HepG2 (cell line): ENCODE results near the gene OR1J2. TPM values are rescaled to one million over a fixed set of nuclear protein-coding genes. Genes with fewer than 3 reads are reported as not detected.

Experiments
- ATM ChIP-seq: fragments of 450-650 bp; IDR thresholded peaks from 2 replicates; pipeline ENCODE4 v1.7.1; 2017; ENCODE audit warnings: mild to moderate bottlenecking, borderline replicate concordance
- CBX5 ChIP-seq: sonication (generic); formaldehyde crosslinking; IDR thresholded peaks from 2 replicates; pipeline ENCODE4 v1.4.0; 2020; ENCODE audit warnings: missing genetic modification reagents, borderline replicate concordance
- DBP ChIP-seq: sonication (generic); formaldehyde crosslinking; IDR thresholded peaks from 2 replicates; pipeline ENCODE4 v1.4.0; 2020; ENCODE audit warnings: missing genetic modification reagents; ENCODE audit errors: not compliant biosample characterization
- GABPA ChIP-seq, 2 experiments: IDR thresholded peaks; 2 replicates each; pipeline ENCODE4 v1.6.1; 2011 to 2016; ENCODE audit warnings: low read depth in 2 of 2, low read length in 1 of 2, missing biosample characterization in 1 of 2, missing genetic modification characterization in 1 of 2
- GABPB1 ChIP-seq: IDR thresholded peaks from 2 replicates; pipeline ENCODE4 v1.6.1; 2016; ENCODE audit warnings: mild to moderate bottlenecking, missing genetic modification reagents, moderate library complexity, missing compliant biosample characterization
- GATAD1 ChIP-seq: IDR thresholded peaks from 2 replicates; pipeline ENCODE4 v1.6.1; 2016; ENCODE audit warnings: missing genetic modification reagents, missing compliant biosample characterization
- HMGXB4 ChIP-seq, 2 experiments: sonication (generic) in 1 of 2; formaldehyde crosslinking in 1 of 2; IDR thresholded peaks; 2 replicates each; pipeline versions ENCODE4 v1.4.0 to v1.6.1; 2018 to 2020; ENCODE audit warnings: missing genetic modification reagents in 2 of 2, borderline replicate concordance in 1 of 2, low read depth in 1 of 2, mild to moderate bottlenecking in 1 of 2, missing biosample characterization in 1 of 2
- NFYB ChIP-seq: sonication (generic); formaldehyde crosslinking; IDR thresholded peaks from 2 replicates; pipeline ENCODE4 v1.4.0; 2020; ENCODE audit warnings: missing genetic modification reagents
- PATZ1 ChIP-seq: sonication (generic); formaldehyde crosslinking; IDR thresholded peaks from 2 replicates; pipeline ENCODE4 v1.4.0; 2020; ENCODE audit warnings: missing genetic modification reagents
- PHF20 ChIP-seq: sonication (generic); formaldehyde crosslinking; IDR thresholded peaks from 2 replicates; pipeline ENCODE4 v1.5.0; 2020; ENCODE audit warnings: mild to moderate bottlenecking, missing genetic modification reagents
- SAP130 ChIP-seq: IDR thresholded peaks from 2 replicates; pipeline ENCODE4 v1.6.1; 2016; ENCODE audit warnings: low read depth
- UBTF ChIP-seq: sonication (generic); formaldehyde crosslinking; IDR thresholded peaks from 2 replicates; pipeline ENCODE4 v1.4.0; 2020; ENCODE audit warnings: mild to moderate bottlenecking, missing genetic modification reagents
- ZGPAT ChIP-seq: IDR thresholded peaks from 2 replicates; pipeline ENCODE4 v1.6.1; 2016; ENCODE audit warnings: mild to moderate bottlenecking
- ZNF160 ChIP-seq: sonication (generic); formaldehyde crosslinking; IDR thresholded peaks from 2 replicates; pipeline ENCODE4 v1.8.0; 2022; ENCODE audit warnings: mild to moderate bottlenecking, inconsistent platforms, missing genetic modification reagents
- ZNF501 ChIP-seq: sonication (generic); formaldehyde crosslinking; IDR thresholded peaks from 2 replicates; pipeline ENCODE4 v1.5.1; 2020; ENCODE audit warnings: mild to moderate bottlenecking, moderate library complexity, missing genetic modification reagents
- ZNF644 ChIP-seq: IDR thresholded peaks from 2 replicates; pipeline ENCODE4 v1.6.1; 2016; ENCODE audit warnings: low read depth
- ZNF775 ChIP-seq: sonication (generic); formaldehyde crosslinking; IDR thresholded peaks from 2 replicates; pipeline ENCODE4 v1.4.0; 2020; ENCODE audit warnings: missing genetic modification reagents, mild to moderate bottlenecking, moderate library complexity, borderline replicate concordance
- polyA plus RNA-seq, 8 experiments: library from polyadenylated mRNA; depleted of rRNA in 3 of 8; stranded (reverse) in 7 of 8; unstranded in 1 of 8; fragments of >200 nt; fragmentation: Illumina TruSeq in 4 of 8; extraction: Trizol in 4 of 8; gene quantifications; 2 replicates each; pipeline versions ENCODE4 v1.2.1 to v1.2.3, GENCODE V29; 2011 to 2016; ENCODE audit warnings: low read depth in 4 of 8, missing spikeins in 1 of 8, mixed read lengths in 1 of 8; ENCODE audit not compliant: insufficient read depth in 1 of 8
- total RNA-seq, 5 experiments: library from RNA; depleted of rRNA; stranded (reverse); fragments of >200 nt; fragmentation: Illumina TruSeq; extraction: Trizol; gene quantifications; 2 replicates each; pipeline ENCODE4 v1.2.3, GENCODE V29; 2016; ENCODE audit warnings: low read depth in 1 of 5

The OR1J2 gene
- total and polyA plus RNA-seq, 2 of the 13 experiments (the other 11 are each of a cell fraction or from before 2014, with no cell fraction given): not detected

- TF ChIP-seq UBTF (CRISPR knock-in tag) (0 out of 2 replicates have a peak, but pooled peaks have one; percentile 28), NFYB (CRISPR knock-in tag) (no peak), ZNF644 (CRISPR knock-in tag) (peak; percentile 90), ZNF775 (no peak), DBP (CRISPR knock-in tag) (no peak), SAP130 (CRISPR knock-in tag) (peak; percentile 62), GABPB1 (CRISPR knock-in tag) (peak; percentile 57), GABPA (IDR thresholded peaks at IDR 0.05; ENCODE audit: low read depth, low read length) (no peak), GABPA (CRISPR knock-in tag; IDR thresholded peaks at IDR 0.05; ENCODE audit: low read depth) (peak; percentile 45; the same call in 1 of the 2 replicates), PATZ1 (peak; percentile 39; the same call in 1 of the 2 replicates), HMGXB4 (CRISPR knock-in tag; IDR thresholded peaks at IDR 0.05; ENCODE audit: borderline replicate concordance in 1 of 2, low read depth in 1 of 2) (peak; percentile 71 to 90), ZNF160 (no peak), GATAD1 (peak; percentile 84), CBX5 (CRISPR knock-in tag) (peak; percentile 84; the same call in 1 of the 2 replicates), ATM (no peak), ZGPAT (peak; percentile 6; the same call in 1 of the 2 replicates), ZNF501 (CRISPR knock-in tag) (peak; percentile 35; the same call in 1 of the 2 replicates), PHF20 (peak; percentile 52; the same call in 1 of the 2 replicates)
Measured at GRCh38 chr9:122463828-122464632, 46.6 kb upstream of the OR1J2 start (continued).
